HG02571 (cell line): ENCODE measurements around the gene PAQR4.
A peak's percentile ranks its signal among the peaks of the same experiment; 100 is the strongest.

Experiments used
- ATAC-seq: cut with Tn5 transposase; IDR thresholded peaks from one replicate; pipeline ENCODE4 v1.9.1; 2021; ENCODE audit warnings: mild to moderate bottlenecking, moderate library complexity; ENCODE audit not compliant: unreplicated experiment

The PAQR4 gene

DNA sequence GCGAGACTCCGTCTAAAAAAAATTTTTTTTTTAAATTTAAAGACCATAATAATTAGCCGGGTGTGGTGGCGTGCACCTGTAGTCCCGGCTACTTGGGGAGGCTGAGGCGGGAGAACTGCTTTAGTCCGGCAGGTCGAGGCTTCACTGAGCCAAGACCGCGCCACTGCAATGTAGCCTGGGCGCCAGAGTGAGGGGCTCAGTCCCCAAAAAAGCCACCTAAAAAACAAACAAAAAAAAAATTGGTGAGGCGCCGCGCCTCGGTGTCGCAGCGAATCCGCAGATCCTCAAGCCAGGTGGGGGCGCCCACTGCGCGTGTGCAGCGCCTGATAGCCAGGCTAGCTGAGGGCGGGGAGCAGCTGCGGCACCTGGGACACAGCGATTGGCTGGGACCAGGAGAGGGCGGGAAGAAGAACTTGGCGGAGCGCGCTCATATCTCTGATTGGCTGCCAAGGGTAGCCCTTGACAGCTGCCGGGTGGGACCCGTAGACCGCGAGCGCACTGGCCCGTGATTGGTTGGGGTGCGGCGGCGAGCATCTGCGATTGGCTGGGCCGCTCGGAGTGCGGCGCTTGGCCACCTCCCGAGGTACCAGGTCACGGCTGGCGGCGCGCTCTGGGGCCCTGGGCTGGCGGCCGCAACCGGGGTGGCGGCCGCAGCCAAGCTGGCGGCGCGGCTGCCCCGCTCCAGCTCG lies 34.6 kb downstream of the PAQR4 start:
- peak; percentile 93 for ATAC-seq

GRCh38 chr16:3004319-3004718 lies 35.2 kb downstream of the PAQR4 start:
- ATAC-seq, result peak; percentile 15

GRCh38 chr16:3004781-3005284 lies 35.7 kb downstream of the PAQR4 start:
- ATAC-seq, result no peak

GRCh38 chr16:3007059-3007956 lies 38.2 kb downstream of the PAQR4 start:
- no peak for ATAC-seq

DNA sequence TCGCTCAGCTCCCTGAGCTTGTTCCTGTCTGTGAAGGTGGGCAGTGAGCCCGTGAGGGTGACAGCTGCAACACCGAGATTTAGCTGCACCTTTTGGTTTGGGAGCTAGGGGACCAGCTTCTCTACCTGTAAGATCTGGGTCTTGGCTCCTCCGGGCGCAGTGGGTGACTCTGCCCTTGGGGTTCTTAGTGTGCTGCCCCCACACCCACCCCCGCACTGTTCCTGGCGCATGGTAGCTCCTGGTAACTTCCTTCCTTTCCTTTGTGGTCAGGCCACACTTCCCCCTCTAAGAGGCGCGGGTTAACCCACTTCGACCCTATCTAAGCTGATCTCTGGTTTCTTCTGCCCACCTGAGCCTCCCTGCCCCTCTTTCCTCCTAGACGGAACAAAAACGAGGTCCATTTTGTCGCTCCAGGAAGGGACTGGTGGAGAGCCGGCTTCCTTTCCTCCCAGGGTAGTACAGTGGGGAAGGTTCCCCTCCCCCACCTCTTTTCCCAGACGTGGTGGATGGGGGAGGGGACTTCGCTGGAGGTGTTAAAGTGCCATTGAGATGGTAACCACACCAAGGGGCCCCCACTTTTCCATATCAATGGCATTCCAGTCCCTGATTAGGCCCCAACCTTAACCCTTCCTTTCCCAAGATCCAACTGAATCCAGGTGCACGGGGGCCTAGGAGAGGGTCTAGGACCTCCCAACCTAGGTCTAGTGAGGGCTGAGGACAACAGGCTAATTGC lies 39.0 kb downstream of the PAQR4 start:
- ATAC-seq, result no peak

DNA sequence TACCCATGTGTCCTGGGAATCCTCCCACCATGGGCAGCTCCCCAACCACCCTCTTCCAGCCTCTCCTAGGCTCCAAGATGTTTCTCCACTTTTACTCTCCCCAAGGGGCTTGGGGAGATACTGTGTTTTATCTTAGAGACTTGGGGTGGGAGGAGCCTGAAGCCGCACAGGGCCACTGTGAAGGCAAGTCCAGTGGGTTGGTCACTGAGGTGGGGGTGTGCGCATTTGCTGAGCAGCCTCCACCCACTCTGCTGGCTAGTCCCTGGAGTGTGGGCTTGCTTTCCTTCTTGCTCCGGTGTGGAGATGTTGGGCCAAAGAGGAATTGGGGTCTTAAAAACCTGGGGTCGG lies 39.5 kb downstream of the PAQR4 start:
- no peak for ATAC-seq

GRCh38 chr16:3009568-3010390 lies 40.6 kb downstream of the PAQR4 start:
- no peak for ATAC-seq

DNA sequence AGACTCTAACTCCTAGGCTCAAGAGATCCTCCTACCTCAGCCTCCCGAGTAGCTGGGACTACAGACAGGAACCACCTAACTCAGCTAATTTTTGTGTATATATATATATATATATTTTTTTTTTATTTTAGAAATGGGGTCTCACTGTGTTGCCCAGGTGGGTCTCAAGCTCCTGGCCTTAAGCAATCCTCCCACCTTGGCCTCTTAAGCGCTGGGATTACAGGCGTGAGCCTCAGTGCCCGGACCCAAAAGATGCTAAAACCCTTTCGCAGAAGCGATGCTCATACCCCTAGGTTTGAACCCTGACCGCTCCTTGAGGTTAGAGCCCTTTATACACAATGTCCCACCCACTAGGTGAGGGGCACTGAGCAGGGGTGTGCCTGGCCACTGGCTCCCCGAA lies 41.4 kb downstream of the PAQR4 start:
- ATAC-seq, result no peak

DNA sequence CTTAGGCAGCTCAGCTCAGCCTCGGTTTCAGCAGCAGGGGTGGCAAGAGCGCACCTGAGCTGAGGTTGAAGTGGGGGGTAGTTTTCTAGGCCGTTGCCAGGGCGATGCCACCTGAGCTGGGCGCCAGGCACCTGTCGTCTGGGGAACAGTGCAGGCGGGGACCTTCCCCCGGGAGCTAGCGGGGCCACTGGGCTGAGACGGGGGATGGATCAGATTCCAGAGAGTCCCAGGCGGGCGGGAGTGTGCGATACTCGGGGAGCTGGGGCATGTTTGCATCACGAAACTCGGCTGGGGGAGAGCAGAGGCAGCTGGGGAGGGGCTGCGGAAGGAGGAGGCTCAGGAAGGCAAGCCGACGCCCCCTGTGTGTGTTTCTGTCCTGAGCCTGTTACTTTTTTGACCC lies 43.1 kb downstream of the PAQR4 start:
- ATAC-seq, result no peak

GRCh38 chr16:3012828-3013420 lies 43.8 kb downstream of the PAQR4 start, which contains the start of gene CLDN9:
TSS of gene CLDN9 (plus strand) at chr16:3012923. CDS start at chr16:3013363, 440 bp downstream.
- ATAC-seq, result no peak

DNA sequence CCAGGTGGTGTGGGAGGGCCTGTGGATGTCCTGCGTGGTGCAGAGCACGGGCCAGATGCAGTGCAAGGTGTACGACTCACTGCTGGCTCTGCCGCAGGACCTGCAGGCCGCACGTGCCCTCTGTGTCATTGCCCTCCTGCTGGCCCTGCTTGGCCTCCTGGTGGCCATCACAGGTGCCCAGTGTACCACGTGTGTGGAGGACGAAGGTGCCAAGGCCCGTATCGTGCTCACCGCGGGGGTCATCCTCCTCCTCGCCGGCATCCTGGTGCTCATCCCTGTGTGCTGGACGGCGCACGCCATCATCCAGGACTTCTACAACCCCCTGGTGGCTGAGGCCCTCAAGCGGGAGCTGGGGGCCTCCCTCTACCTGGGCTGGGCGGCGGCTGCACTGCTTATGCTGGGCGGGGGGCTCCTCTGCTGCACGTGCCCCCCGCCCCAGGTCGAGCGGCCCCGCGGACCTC lies 44.4 kb downstream of the PAQR4 start:
- ATAC-seq, result no peak

DNA sequence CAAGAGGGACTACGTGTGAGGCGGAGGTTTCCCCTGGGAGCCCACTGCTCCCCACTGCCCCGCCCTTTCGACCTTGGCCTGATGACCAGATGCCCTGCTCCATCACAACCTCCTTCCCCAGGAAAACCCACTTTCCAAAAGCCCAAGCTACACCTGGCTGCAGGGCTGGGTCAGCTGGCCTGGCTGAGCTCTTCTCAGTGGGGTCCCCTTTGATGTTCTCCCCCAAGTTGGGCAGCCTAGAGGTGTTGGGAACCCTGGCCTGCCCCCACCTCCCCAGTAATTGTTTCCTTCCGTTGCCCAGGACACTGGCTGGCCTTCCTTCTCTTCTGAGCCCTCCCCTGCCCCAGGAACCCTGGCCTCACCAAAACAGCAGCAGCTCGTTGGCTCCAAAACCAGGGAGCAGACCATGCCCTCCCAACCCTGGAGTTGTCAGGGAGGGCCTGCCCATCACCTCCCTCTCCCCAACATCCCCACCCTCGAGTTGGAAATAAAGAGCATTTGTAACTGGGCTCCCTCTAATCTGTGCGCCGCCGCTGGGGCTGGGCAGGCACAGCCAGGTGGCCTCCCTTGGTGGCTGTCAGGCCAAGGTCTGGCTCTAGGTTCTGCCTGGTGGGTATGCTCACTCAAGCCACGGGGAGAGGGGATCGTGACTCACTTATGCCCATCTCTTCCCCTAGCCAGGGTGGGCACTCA lies 45.0 kb downstream of the PAQR4 start:
- no peak for ATAC-seq

GRCh38 chr16:3014971-3015370 lies 45.8 kb downstream of the PAQR4 start:
- ATAC-seq, result no peak

GRCh38 chr16:3015865-3016521 lies 46.8 kb downstream of the PAQR4 start:
- no peak for ATAC-seq

- no peak for ATAC-seq
These were observed 48.2 kb downstream of the PAQR4 start for GRCh38 chr16:3017344-3017743.

DNA sequence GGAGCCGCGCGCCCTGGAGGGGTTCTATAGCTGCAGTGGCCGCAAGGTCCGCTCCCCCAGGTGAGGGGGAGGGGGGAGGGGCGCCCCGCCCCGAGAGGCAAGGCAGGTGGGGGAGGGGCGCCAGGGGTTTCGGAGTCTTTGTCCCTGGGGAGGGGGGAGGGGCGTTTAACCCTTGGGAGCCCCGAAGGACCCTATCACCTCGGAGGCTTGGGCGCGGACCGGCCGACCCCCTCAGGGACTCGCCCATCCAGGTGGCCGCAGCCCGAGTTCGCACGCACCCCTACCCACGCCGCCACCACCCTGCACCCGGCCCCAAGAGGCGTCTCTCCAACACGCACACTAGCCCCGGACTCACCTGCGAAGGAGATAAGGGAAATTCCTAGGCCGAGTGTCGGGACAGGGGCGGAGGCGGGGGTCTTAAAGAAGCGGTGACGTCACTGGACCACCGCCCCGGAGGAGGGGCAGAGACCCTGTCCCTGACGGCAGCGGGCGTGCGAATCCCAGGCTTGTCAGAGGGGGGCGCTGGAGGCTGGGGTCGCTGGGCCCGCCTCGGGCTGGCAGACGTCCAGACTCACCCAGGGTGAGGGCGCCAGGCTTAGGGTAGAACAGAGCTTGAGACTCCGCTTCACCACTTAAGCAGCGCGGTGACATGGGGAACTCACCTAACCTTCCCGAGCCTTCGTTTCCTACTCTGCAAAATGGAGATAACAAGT lies 48.8 kb downstream of the PAQR4 start, which contains the start of gene CLDN6:
Gene CLDN6 (minus strand): TSS at position 390 of the 713 bp plus-strand sequence. CDS start 2,162 bp downstream, outside the sequence.
- ATAC-seq, result no peak

- no peak for ATAC-seq
These were observed 50.6 kb downstream of the PAQR4 start for GRCh38 chr16:3019594-3020246.

DNA sequence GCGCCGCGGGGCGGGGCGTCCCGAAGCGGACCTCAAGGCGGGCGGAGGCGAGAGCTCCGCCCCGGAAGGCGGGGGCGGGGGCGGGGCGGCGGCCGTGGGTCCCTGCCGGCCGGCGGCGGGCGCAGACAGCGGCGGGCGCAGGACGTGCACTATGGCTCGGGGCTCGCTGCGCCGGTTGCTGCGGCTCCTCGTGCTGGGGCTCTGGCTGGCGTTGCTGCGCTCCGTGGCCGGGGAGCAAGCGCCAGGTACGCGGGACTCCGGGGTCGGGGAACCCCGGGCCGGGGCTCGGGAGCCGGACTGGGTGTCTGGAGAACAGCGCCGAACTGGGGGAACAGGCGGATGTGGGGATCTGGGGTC lies 51.1 kb downstream of the PAQR4 start, which contains the start of gene TNFRSF12A:
Gene TNFRSF12A (plus strand): TSS at position 122 of the 357 bp plus-strand sequence. CDS start 30 bp downstream, at position 152.
- no peak for ATAC-seq
